Esophagus squamous epithelium (tissue), 5 donors: ENCODE measurements around the gene USB1. TPM values are rescaled to one million over a fixed set of nuclear protein-coding genes. Genes with fewer than 3 reads are reported as not detected.

Experiments used
- DNase-seq: peaks from one replicate; lab custom pipeline; 2025; lab: John Stamatoyannopoulos, UW
- H3K27ac ChIP-seq, 4 donors: fragments of 200-600 bp; sonication (generic); one replicate each; pipeline ENCODE4 v1.5.1; 2016 to 2019; ENCODE audit warnings: mild to moderate bottlenecking in 1 of 4
- H3K27me3 ChIP-seq, 4 donors: fragments of 200-600 bp; sonication (generic); 1 replicate in 3 of 4; 2 replicates in 1 of 4; pipeline versions ENCODE4 v1.5.1 to v1.6.0; 2017 to 2021; ENCODE audit warnings: antibody characterized with exemption in 1 of 4
- H3K36me3 ChIP-seq, 3 donors: fragments of 200-600 bp; sonication (generic); one replicate each; pipeline ENCODE4 v1.5.1; 2016 to 2019
- H3K4me1 ChIP-seq, 3 donors: fragments of 200-600 bp; sonication (generic); one replicate each; pipeline ENCODE4 v1.5.1; 2017 to 2019
- H3K4me3 ChIP-seq, 4 donors: fragments of 200-600 bp; sonication (generic); 1 replicate in 3 of 4; 2 replicates in 1 of 4; pipeline ENCODE4 v1.5.1; 2016 to 2019; ENCODE audit warnings: mild to moderate bottlenecking in 2 of 4, moderate library complexity in 1 of 4
- H3K9me3 ChIP-seq, 3 donors: fragments of 200-600 bp; sonication (generic); one replicate each; pipeline ENCODE4 v1.5.1; 2016 to 2019
- CTCF ChIP-seq, 6 experiments: fragments of 450-650 bp in 4 of 6; fragments of 200-600 bp in 2 of 6; sonication (generic) in 2 of 6; IDR thresholded peaks; one replicate each; pipeline ENCODE4 v1.5.1; 2016 to 2019; ENCODE audit warnings: antibody characterized with exemption in 6 of 6, mild to moderate bottlenecking in 4 of 6, moderate library complexity in 4 of 6
- POLR2A ChIP-seq, 4 donors: fragments of 450-650 bp; IDR thresholded peaks; one replicate each; pipeline ENCODE4 v1.6.1; 2017; ENCODE audit warnings: antibody characterized with exemption in 4 of 4, mild to moderate bottlenecking in 4 of 4, moderate library complexity in 3 of 4
- WGBS, 2 donors: methylation state at CpG; one replicate each; pipeline ENCODE4 v1.1.5; 2018; 5-methylcytosine and 5-hydroxymethylcytosine counted together
- intact Hi-C: fragments of 100-400 bp; cut with DNase I; formaldehyde crosslinking; loops from one replicate; pipeline ENCODE4 v1.15.0; 2022
- total RNA-seq, 4 donors: library from RNA; depleted of rRNA; stranded (reverse); fragments of >200 nt; gene quantifications; one replicate each; pipeline ENCODE4 v1.1.0, GENCODE V29; 2016
- donor health status: DM: yes; HTN: yes; CAD: no.

USB1 gene
- total RNA-seq, 4 donors from 2014 or later = 11.2 to 23.9 (median 18.6) TPM

DNA sequence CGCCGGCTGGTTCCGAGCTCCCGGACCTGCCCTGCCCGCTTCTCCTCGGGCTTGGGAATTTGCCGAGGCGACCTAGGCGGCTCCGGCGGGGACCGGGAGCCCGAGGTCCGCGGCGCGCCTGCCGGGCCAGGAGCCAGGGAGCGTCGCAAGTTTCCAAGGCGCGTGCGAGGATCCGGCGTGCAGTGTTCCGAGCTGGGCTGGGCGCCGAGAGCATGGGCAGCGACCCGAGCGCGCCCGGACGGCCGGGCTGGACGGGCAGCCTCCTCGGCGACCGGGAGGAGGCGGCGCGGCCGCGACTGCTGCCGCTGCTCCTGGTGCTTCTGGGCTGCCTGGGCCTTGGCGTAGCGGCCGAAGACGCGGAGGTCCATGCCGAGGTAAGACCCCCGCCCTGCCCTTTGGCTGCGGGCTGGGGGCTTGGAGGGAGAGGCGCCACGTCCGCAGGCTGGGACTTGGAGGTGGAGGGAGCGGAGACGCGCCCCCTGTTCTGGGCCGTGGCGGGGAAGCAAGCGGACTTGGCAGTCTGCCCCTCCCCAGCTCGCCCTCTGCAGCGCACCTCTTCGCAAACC, 25.0 kb downstream of the USB1 start:
- peaks cover 0 to 24% (median 0%) of the 10 kb centered on the region in 4 donors for H3K27me3 ChIP-seq
- peaks cover 34 to 87% (median 35%) of the 10 kb centered on the region in 3 donors for H3K4me1 ChIP-seq
- H3K27ac ChIP-seq = peak overlapping the region; percentile 75 to 85 (median 80)
- no peaks in the 10 kb centered on the region for H3K36me3 ChIP-seq
- intact Hi-C loops = no loop called here
- TF ChIP-seq POLR2A (IDR thresholded peaks at IDR 0.05) (no peak), CTCF (IDR thresholded peaks at IDR 0.05) (no peak)
- H3K4me3 ChIP-seq = peak overlapping the region; percentile 55 to 79 (median 76)
- no peaks in the 10 kb centered on the region for H3K9me3 ChIP-seq
- DNase-seq = no peak
- 1% methylated on average over 15 of the region's 65 CpGs; no CpG with 5 or more reads in 1 of the 2 donors for WGBS, 2 donors

GRCh38 chr16:58026705-58027160, 25.5 kb downstream of the USB1 start:
- peak overlapping the region; percentile 55 to 79 (median 76) for H3K4me3 ChIP-seq
- H3K36me3 ChIP-seq = no peaks in the 10 kb centered on the region
- peaks cover 34 to 87% (median 35%) of the 10 kb centered on the region in 3 donors for H3K4me1 ChIP-seq
- peaks cover 0 to 24% (median 0%) of the 10 kb centered on the region in 4 donors for H3K27me3 ChIP-seq
- H3K9me3 ChIP-seq = no peaks in the 10 kb centered on the region
- DNase-seq = no peak
- intact Hi-C loops = no loop called here
- TF ChIP-seq POLR2A (IDR thresholded peaks at IDR 0.05) (no peak), CTCF (IDR thresholded peaks at IDR 0.05) (no peak)
- WGBS, 2 donors = 3% methylated on average over 7 of the region's 38 CpGs; no CpG with 5 or more reads in 1 of the 2 donors
- peak overlapping the region in 3 of 4 donors; percentile 75 to 85 (median 83) for H3K27ac ChIP-seq

GRCh38 chr16:58027161-58027915, 26.1 kb downstream of the USB1 start:
- WGBS, 2 donors = 0 to 10% methylated on average over 3 to 20 of the region's 43 CpGs
- Histone ChIP-seq H3K9me3 (no peaks in the 10 kb centered on the region), H3K27me3 (peaks cover 0 to 24% (median 0%) of the 10 kb centered on the region in 4 donors), H3K4me1 (peaks cover 33 to 87% (median 34%) of the 10 kb centered on the region in 3 donors), H3K4me3 (peak overlapping the region; percentile 55 to 79 (median 76)), H3K36me3 (no peaks in the 10 kb centered on the region), H3K27ac (peak overlapping the region in 3 of 4 donors; percentile 75 to 85 (median 83))
- no peak for TF ChIP-seq CTCF (IDR thresholded peaks at IDR 0.05)
- TF ChIP-seq POLR2A (IDR thresholded peaks at IDR 0.05) = no peak
- intact Hi-C loops = no loop called here
- DNase-seq = no peak

- peak overlapping the region in 2 of 4 donors; percentile 75 to 85 for H3K27ac ChIP-seq
These were observed 26.8 kb downstream of the USB1 start for GRCh38 chr16:58027916-58028455.

More at GRCh38 chr16:58027916-58028455, 26.8 kb downstream of the USB1 start:
- Histone ChIP-seq H3K27me3 (peaks cover 0 to 24% (median 0%) of the 10 kb centered on the region in 4 donors), H3K9me3 (no peaks in the 10 kb centered on the region), H3K4me1 (peaks cover 27 to 87% (median 34%) of the 10 kb centered on the region in 3 donors), H3K36me3 (no peaks in the 10 kb centered on the region), H3K4me3 (peak overlapping the region in 2 of 4 donors; percentile 75 to 79)
- intact Hi-C loops = no loop called here
- WGBS, 2 donors = no CpG with 5 or more reads among the region's 8 CpGs
- DNase-seq = no peak
- TF ChIP-seq CTCF (IDR thresholded peaks at IDR 0.05) = no peak
- TF ChIP-seq POLR2A (IDR thresholded peaks at IDR 0.05) = no peak
